GM12864 (cell line): ENCODE data around the gene TBXAS1.

Experiments used
- DNase-seq: peaks from one replicate; pipeline ENCODE4 v3.0.0-alpha.2; 2011; ENCODE audit warnings: low read depth
- H3K4me3 ChIP-seq: 2 replicates; pipeline ENCODE4 v1.5.1; 2011; ENCODE audit warnings: mild to moderate bottlenecking, low read depth, low read length, control low read depth
- CTCF ChIP-seq: IDR thresholded peaks from 2 replicates; pipeline ENCODE4 v1.5.1; 2011; ENCODE audit warnings: low read depth, mild to moderate bottlenecking, moderate library complexity, low read length, control low read depth, inconsistent platforms; ENCODE audit errors: missing control alignments

Gene TBXAS1

GRCh38 chr7:139946533-139946932 lies 117.5 kb downstream of the TBXAS1 start:
- TF ChIP-seq CTCF: no peak
- DNase-seq: no peak
- H3K4me3 ChIP-seq: no peak overlapping the region

- TF ChIP-seq CTCF: no peak
- no peak overlapping the region for H3K4me3 ChIP-seq
- no peak for DNase-seq
These were observed 118.0 kb downstream of the TBXAS1 start for GRCh38 chr7:139947021-139947420.

GRCh38 chr7:139948167-139948566 lies 119.1 kb downstream of the TBXAS1 start:
- TF ChIP-seq CTCF: no peak

GRCh38 chr7:139948587-139949335 lies 119.7 kb downstream of the TBXAS1 start:
- TF ChIP-seq CTCF: no peak
- DNase-seq: no peak

More at GRCh38 chr7:139948167-139948566, 119.1 kb downstream of the TBXAS1 start:
- no peak overlapping the region for H3K4me3 ChIP-seq
- DNase-seq: no peak

GRCh38 chr7:139949629-139950028 lies 120.6 kb downstream of the TBXAS1 start:
- TF ChIP-seq CTCF: no peak
- DNase-seq: no peak
- no peak overlapping the region for H3K4me3 ChIP-seq

More at GRCh38 chr7:139948587-139949335, 119.7 kb downstream of the TBXAS1 start:
- H3K4me3 ChIP-seq: no peak overlapping the region

- TF ChIP-seq CTCF: no peak
These were observed 121.9 kb downstream of the TBXAS1 start for GRCh38 chr7:139950881-139951525.

More at GRCh38 chr7:139950881-139951525, 121.9 kb downstream of the TBXAS1 start:
- H3K4me3 ChIP-seq: no peak overlapping the region
- DNase-seq: no peak
